IMR-90 (cell line): ENCODE results near the gene ANO1. TPM values are rescaled to one million over a fixed set of nuclear protein-coding genes. Genes with fewer than 3 reads are reported as not detected.

Experiments
- ATAC-seq: fragments of 200-7000 bp; cut with Tn5 transposase; 2 replicates; pipeline ENCODE4 v1.9.1; 2020; ENCODE audit warnings: low read depth, mild to moderate bottlenecking, moderate library complexity
- BruUV-seq: library from RNA; stranded (reverse); fragments of 400-500 nt; replicated peaks from 2 replicates; lab custom pipeline; 2021; lab: Mats Ljungman, UMichigan
- CTCF ChIA-PET: fragments of 300-600 bp; formaldehyde crosslinking; extraction: SDS; loops from one replicate; lab custom pipeline; 2021; ENCODE audit warnings: antibody characterized with exemption; lab: Yijun Ruan, JAX
- POLR2A ChIA-PET: fragments of 300-600 bp; sonication (Branson Sonifier 250); formaldehyde crosslinking; loops from one replicate; lab custom pipeline; 2022; ENCODE audit warnings: antibody characterized with exemption; ENCODE audit not compliant: unreplicated experiment; lab: Charles Lee
- DNase-seq: peaks from one replicate; pipeline ENCODE4 v3.0.0; 2013
- H2AFZ ChIP-seq: replicated peaks from 2 replicates; pipeline ENCODE3; 2013; ENCODE audit warnings: low read length, mild to moderate bottlenecking; ENCODE audit not compliant: poor library complexity
- H2AK5ac ChIP-seq: 2 replicates; pipeline ENCODE4 v1.6.1; 2013; ENCODE audit warnings: low read depth, low read length, inconsistent platforms
- H2AK9ac ChIP-seq: replicated peaks from 2 replicates; pipeline ENCODE3; 2013; ENCODE audit warnings: mild to moderate bottlenecking, low read depth, low read length, moderate library complexity; ENCODE audit not compliant: poor library complexity
- H2BK120ac ChIP-seq: 2 replicates; pipeline ENCODE4 v1.6.1; 2013; ENCODE audit warnings: low read depth, low read length, inconsistent platforms
- H2BK15ac ChIP-seq: 3 replicates; pipeline ENCODE4 v1.6.1; 2013; ENCODE audit warnings: low read depth, low read length, inconsistent platforms
- H2BK20ac ChIP-seq: 2 replicates; pipeline ENCODE4 v1.6.1; 2013; ENCODE audit warnings: low read depth, mild to moderate bottlenecking, inconsistent platforms, low read length, moderate library complexity
- H2BK5ac ChIP-seq: 2 replicates; pipeline ENCODE4 v1.6.1; 2013; ENCODE audit warnings: mild to moderate bottlenecking, low read depth, low read length, inconsistent platforms; ENCODE audit not compliant: poor library complexity, severe bottlenecking
- H3K14ac ChIP-seq: replicated peaks from 2 replicates; pipeline ENCODE4 v1.6.1; 2013; ENCODE audit warnings: low read depth, low read length, inconsistent platforms
- H3K18ac ChIP-seq: 2 replicates; pipeline ENCODE4 v1.6.1; 2013; ENCODE audit warnings: low read depth, low read length, control low read depth
- H3K23ac ChIP-seq: 2 replicates; pipeline ENCODE4 v1.6.1; 2013; ENCODE audit warnings: low read depth, low read length, inconsistent platforms
- H3K27ac ChIP-seq: 2 replicates; pipeline ENCODE4 v1.5.1; 2013; ENCODE audit warnings: mild to moderate bottlenecking, control low read depth, low read length; ENCODE audit not compliant: insufficient read depth
- H3K27me3 ChIP-seq: 2 replicates; pipeline ENCODE4 v1.6.1; 2013; ENCODE audit warnings: low read length; ENCODE audit not compliant: control insufficient read depth, insufficient read depth
- H3K36me3 ChIP-seq: 2 replicates; pipeline ENCODE4 v1.6.1; 2013; ENCODE audit warnings: low read length, mixed read lengths; ENCODE audit not compliant: control insufficient read depth, insufficient read depth
- H3K4ac ChIP-seq: 2 replicates; pipeline ENCODE4 v1.6.1; 2013; ENCODE audit warnings: low read depth, low read length, inconsistent platforms
- H3K4me1 ChIP-seq: 2 replicates; pipeline ENCODE4 v1.6.1; 2013; ENCODE audit warnings: low read length, mixed read lengths; ENCODE audit not compliant: control insufficient read depth, insufficient read depth
- H3K4me2 ChIP-seq: 2 replicates; pipeline ENCODE4 v1.6.1; 2013; ENCODE audit warnings: low read depth, mild to moderate bottlenecking, control low read depth, low read length, moderate library complexity
- H3K4me3 ChIP-seq: 2 replicates; pipeline ENCODE4 v1.5.1; 2013; ENCODE audit warnings: low read depth, mild to moderate bottlenecking, control low read depth, low read length, moderate library complexity; ENCODE audit not compliant: insufficient read depth
- H3K56ac ChIP-seq: 2 replicates; pipeline ENCODE4 v1.6.1; 2013; ENCODE audit warnings: low read length, inconsistent platforms; ENCODE audit not compliant: insufficient read depth; ENCODE audit errors: extremely low read depth
- H3K79me1 ChIP-seq, 2 experiments: 2 replicates each; pipeline ENCODE4 v1.6.1; 2013; ENCODE audit warnings: low read length in 2 of 2, inconsistent platforms in 1 of 2, low read depth in 1 of 2
- H3K9ac ChIP-seq: 2 replicates; pipeline ENCODE4 v1.6.1; 2013; ENCODE audit warnings: low read depth, low read length, control low read depth
- H3K9me1 ChIP-seq: 2 replicates; pipeline ENCODE4 v1.6.1; 2013; ENCODE audit warnings: low read length, inconsistent platforms; ENCODE audit not compliant: insufficient read depth
- H3K9me3 ChIP-seq: 2 replicates; pipeline ENCODE4 v1.6.1; 2013; ENCODE audit warnings: low read length; ENCODE audit not compliant: control insufficient read depth, insufficient read depth
- H4K20me1 ChIP-seq: 2 replicates; pipeline ENCODE4 v1.6.1; 2013; ENCODE audit warnings: low read length, inconsistent platforms; ENCODE audit not compliant: insufficient read depth
- H4K5ac ChIP-seq: 2 replicates; pipeline ENCODE4 v1.6.1; 2013; ENCODE audit warnings: mild to moderate bottlenecking, low read depth, low read length, control low read depth
- H4K8ac ChIP-seq, 2 experiments: 2 replicates each; pipeline ENCODE4 v1.6.1; 2013; ENCODE audit warnings: low read depth in 2 of 2, low read length in 2 of 2, control low read depth in 1 of 2, inconsistent platforms in 1 of 2
- H4K91ac ChIP-seq: 2 replicates; pipeline ENCODE4 v1.6.1; 2013; ENCODE audit warnings: low read depth, low read length, inconsistent platforms; ENCODE audit not compliant: insufficient read depth
- BHLHE40 ChIP-seq: fragments of 150-350 bp; IDR thresholded peaks from 2 replicates; pipeline ENCODE4 v1.6.1; 2016; ENCODE audit warnings: mild to moderate bottlenecking, low read depth, low read length
- CEBPB ChIP-seq: IDR thresholded peaks from 2 replicates; pipeline ENCODE4 v1.6.1; 2012; ENCODE audit warnings: low read depth, low read length, improper control_type of control experiment
- CHD1 ChIP-seq: IDR thresholded peaks from 2 replicates; pipeline ENCODE4 v1.6.1; 2012; ENCODE audit warnings: low read depth, low read length, improper control_type of control experiment
- CTCF ChIP-seq: conservative IDR thresholded peaks from 2 replicates; pipeline ENCODE4 v1.5.1; 2012; ENCODE audit warnings: mild to moderate bottlenecking, low read depth, low read length, improper control_type of control experiment
- ELK1 ChIP-seq: fragments of 150-350 bp; IDR thresholded peaks from 2 replicates; pipeline ENCODE4 v1.6.1; 2016; ENCODE audit warnings: low read depth, mild to moderate bottlenecking, low read length, moderate library complexity, borderline replicate concordance
- FOS ChIP-seq: fragments of 150-350 bp; IDR thresholded peaks from 2 replicates; pipeline ENCODE4 v1.6.1; 2016; ENCODE audit warnings: low read depth, low read length
- MAZ ChIP-seq: IDR thresholded peaks from 2 replicates; pipeline ENCODE4 v1.6.1; 2012; ENCODE audit warnings: low read depth, mild to moderate bottlenecking, low read length, improper control_type of control experiment, moderate library complexity, borderline replicate concordance
- MXI1 ChIP-seq: IDR thresholded peaks from 2 replicates; pipeline ENCODE4 v1.6.1; 2012; ENCODE audit warnings: low read depth, mild to moderate bottlenecking, low read length, moderate library complexity, borderline replicate concordance
- NFE2L2 ChIP-seq: fragments of 150-350 bp; IDR thresholded peaks from 2 replicates; pipeline ENCODE4 v1.6.1; 2016; ENCODE audit warnings: low read depth, mild to moderate bottlenecking, low read length
- POLR2A ChIP-seq: IDR thresholded peaks from 2 replicates; pipeline ENCODE4 v1.6.1; 2012; ENCODE audit warnings: mild to moderate bottlenecking, low read depth, low read length
- RAD21 ChIP-seq: IDR thresholded peaks from 2 replicates; pipeline ENCODE4 v1.6.1; 2012; ENCODE audit warnings: low read length, improper control_type of control experiment
- USF2 ChIP-seq: fragments of 150-350 bp; IDR thresholded peaks from 2 replicates; pipeline ENCODE4 v1.6.1; 2017; ENCODE audit warnings: mild to moderate bottlenecking, antibody characterized with exemption, low read length, low read depth
- WGBS, 2 experiments: methylation state at CpG; one replicate each; pipeline versions ENCODE4 v1.1.5 to v1.1.7; 2013; ENCODE audit warnings: missing lambda C conversion rate in 2 of 2; ENCODE audit not compliant: insufficient read length in 1 of 2; ENCODE audit errors: extremely low coverage in 2 of 2; 5-methylcytosine and 5-hydroxymethylcytosine counted together
- dilution Hi-C: fragments of 300-500 bp; cut with HindIII; formaldehyde crosslinking; loops from one replicate; pipeline ENCODE4 v1.14.3; 2018; ENCODE audit warnings: low sequenced_read_pairs; ENCODE audit not compliant: unreplicated experiment
- in situ Hi-C: fragments of 300-500 bp; cut with MboI; formaldehyde crosslinking; loops from 3 replicates; pipeline ENCODE4 v1.14.3; 2019; ENCODE audit warnings: low sequenced_read_pairs, inconsistent platforms, mixed read lengths
- intact Hi-C: fragments of 100-400 bp; cut with micrococcal nuclease; formaldehyde crosslinking; loops from 2 replicates; pipeline ENCODE4 v1.10.0; 2022
- polyA plus RNA-seq, 3 experiments: library from polyadenylated mRNA; depleted of rRNA; stranded (reverse); fragments of >200 nt; gene quantifications; 2 replicates each; pipeline ENCODE4 v1.2.3, GENCODE V29; 2012; ENCODE audit warnings: low replicate concordance in 1 of 3
- total RNA-seq: library from RNA; depleted of rRNA; stranded (reverse); fragments of >200 nt; gene quantifications from 2 replicates; pipeline ENCODE4 v1.2.3, GENCODE V29; 2012

ANO1 gene
- total and polyA plus RNA-seq, 2 of the 4 experiments (the other 2 are of a cell fraction), result 4.1 to 10.7 TPM

- Histone ChIP-seq H3K4me3 (no peak overlapping the region), H4K91ac (no peak overlapping the region), H3K27ac (no peak overlapping the region), H3K9me3 (no peaks in the 10 kb centered on the region), H2BK5ac (no peak overlapping the region), H3K9ac (no peak overlapping the region), H2AK5ac (no peak overlapping the region), H3K18ac (no peak overlapping the region), H3K27me3 (peaks cover 2% of the 10 kb centered on the region; the same call in 1 of the 2 replicates), H3K9me1 (0 out of 2 replicates have a peak, but pooled peaks cover 4% of the 10 kb centered on the region), H3K14ac (no peak overlapping the region), H3K23ac (no peak overlapping the region), H3K4ac (no peak overlapping the region), H4K5ac (no peak overlapping the region), H3K36me3 (no peaks in the 10 kb centered on the region), H3K4me1 (peaks cover 5% of the 10 kb centered on the region; the same call in 1 of the 2 replicates), H2BK120ac (no peak overlapping the region), H4K20me1 (peaks cover 4% of the 10 kb centered on the region; the same call in 1 of the 2 replicates), H3K56ac (no peak overlapping the region), H3K79me1 (peaks cover 0 to 21% of the 10 kb centered on the region in 2 experiments; a peak in 2 of 4 replicates), H2BK15ac (no peak overlapping the region), H3K4me2 (no peak overlapping the region), H2BK20ac (no peak overlapping the region), H2AK9ac (no peak overlapping the region), H4K8ac (no peak overlapping the region), H2AFZ (no peak overlapping the region)
- no TSS peak for BruUV-seq
- dilution Hi-C loops (no loop called here), in situ Hi-C loops (no loop called here), intact Hi-C loops (no loop called here)
- WGBS, 2 experiments, result no CpG with 5 or more reads among the region's 8 CpGs
- POLR2A ChIA-PET, result no interaction called here
- no peak for ATAC-seq
- CTCF ChIA-PET, result no interaction called here
- TF ChIP-seq MXI1 (no peak), NFE2L2 (no peak), POLR2A (no peak), ELK1 (no peak), RAD21 (no peak), MAZ (no peak), USF2 (no peak), BHLHE40 (no peak), CEBPB (no peak), FOS (no peak), CHD1 (no peak), CTCF (no peak)
- DNase-seq, result no peak
Measured at GRCh38 chr11:70067036-70067435, 11.1 kb upstream of the ANO1 start.
